HG03575 (cell line): ENCODE measurements around the gene FAM53B.
"Not testable (repeated sequence)": the region's sequence is repeated elsewhere in the genome, so short reads cannot be mapped to it uniquely, and the experiment has no call there.

Experiments used
- ATAC-seq: cut with Tn5 transposase; IDR thresholded peaks from one replicate; pipeline ENCODE4 v1.9.1; 2021; ENCODE audit not compliant: unreplicated experiment, insufficient number of reproducible peaks, low FRiP score; ENCODE audit errors: extremely low read depth

Gene FAM53B

GRCh38 chr10:124744102-124745050 lies at the start of gene FAM53B:
FAM53B (minus strand) TSS chr10:124744378; CDS start chr10:124706713, 37,665 bp downstream.
- ATAC-seq = no peak

DNA sequence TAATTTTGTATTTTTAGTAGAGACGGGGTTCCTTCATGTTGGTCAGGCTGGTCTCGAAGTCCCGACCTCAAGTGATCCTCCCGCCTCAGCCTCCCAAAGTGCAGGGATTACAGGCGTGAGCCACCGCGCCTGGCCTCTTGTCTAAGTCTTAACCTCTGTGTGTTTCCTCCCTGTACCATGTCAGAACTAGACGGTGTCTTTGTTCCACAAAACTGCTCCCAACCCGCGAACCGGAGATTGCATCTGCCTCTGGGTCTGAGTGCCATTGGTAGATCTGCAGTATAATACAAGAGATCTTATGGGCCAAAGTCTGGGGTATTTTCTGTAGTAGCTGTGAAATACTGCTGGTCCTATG lies 48.8 kb upstream of the FAM53B start:
- no peak for ATAC-seq

DNA sequence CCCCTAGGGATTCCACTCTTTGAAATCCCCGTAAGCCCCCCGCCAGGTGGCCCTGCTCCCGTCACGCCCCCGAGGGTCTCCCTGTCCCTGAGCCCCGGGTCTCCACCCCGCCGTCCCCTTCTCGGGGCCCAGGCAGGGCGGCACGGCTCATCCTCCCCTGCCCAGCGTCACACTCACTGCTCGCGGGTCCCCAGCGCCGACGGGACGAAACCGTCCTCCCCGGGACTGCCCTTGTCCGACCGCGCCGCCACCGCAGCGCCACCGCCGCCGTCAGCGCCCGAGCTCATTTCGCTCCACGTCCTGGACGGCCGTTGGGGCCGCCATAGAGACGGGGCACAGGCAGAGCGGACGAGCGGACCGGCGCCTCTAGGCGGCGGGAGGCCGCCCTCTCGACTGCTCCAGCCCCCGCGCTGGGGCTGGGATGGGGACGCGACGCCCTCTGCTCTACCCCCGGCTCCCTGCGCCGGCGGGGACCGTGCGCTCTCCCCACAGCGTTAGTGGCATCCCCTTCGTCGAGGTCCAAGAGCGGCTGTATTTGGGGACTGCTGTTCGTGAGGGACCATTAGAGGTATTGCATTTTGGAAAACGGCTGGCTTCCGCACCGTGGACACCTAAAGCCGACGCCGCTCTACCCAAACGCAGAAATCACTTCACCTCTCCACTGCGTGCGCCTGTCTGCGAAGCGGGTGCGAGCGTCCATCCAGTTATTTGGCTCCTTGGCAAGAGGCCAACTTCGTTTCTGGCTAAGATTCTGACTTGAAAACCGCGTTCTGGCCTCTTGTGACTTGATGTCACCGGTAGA lies 47.6 kb upstream of the FAM53B start, which contains the start of gene EEF1AKMT2:
EEF1AKMT2 (minus strand) TSS at position 341 of the 802 bp plus-strand sequence; CDS start at position 287, 54 bp downstream.
- peak; percentile 36 for ATAC-seq

- ATAC-seq = not testable (repeated sequence)
Observed at GRCh38 chr10:124782900-124783299, 38.7 kb upstream of the FAM53B start.

DNA sequence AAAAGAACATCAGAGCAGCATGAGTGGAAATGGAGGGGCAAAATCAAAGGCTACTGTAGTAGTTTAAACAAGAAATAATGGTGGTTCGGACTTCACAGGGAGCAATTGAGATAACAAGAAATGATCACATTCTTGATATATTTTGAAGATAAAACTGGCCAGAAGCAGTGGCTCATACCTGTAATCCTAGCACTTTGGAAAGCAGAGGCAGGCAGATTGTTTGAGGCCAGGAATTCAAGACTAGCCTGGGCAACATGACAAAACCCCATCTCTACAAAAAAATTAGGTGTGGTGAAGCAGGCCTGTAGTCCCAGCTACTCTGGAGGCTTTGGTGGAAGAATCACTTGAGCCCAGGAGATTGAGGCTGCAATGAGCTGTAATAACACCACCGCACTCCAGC lies 24.6 kb upstream of the FAM53B start:
- no peak for ATAC-seq

DNA sequence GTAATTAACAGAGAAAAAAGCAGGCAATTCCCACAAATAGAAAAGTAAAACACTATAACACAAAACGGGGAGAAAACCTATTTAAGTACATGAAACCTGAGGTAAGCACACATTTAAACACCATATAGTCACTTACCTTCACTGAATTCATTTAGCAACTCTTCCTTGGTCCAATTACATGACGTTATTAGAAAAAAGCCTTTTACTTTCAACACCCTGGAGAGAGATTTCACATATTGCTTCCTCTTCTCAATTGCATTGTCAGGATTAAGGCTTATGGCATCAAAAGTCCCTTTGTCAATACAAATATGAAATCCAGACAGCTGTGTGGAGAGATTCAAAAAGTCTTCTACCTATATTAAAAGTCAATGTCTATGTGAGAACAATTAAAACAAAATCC lies 21.1 kb upstream of the FAM53B start:
- no peak for ATAC-seq

DNA sequence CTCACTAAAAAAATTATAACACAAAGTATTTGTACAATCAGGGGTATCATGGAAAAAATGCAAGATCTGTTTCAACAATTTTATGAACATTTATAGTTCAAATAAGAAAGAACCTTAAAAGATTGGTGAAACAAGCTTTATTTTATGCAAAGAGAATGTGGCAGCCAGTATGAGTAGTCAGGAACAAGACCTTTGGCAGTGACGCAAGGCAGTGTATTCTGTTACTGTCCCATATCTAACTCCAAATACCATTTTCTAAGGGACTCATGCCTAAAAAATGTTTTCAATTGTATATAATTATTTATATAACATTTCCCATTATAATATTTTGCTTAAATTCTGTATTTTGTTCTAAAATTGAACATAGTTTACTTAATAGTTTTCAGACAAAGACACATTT lies 19.1 kb upstream of the FAM53B start:
- no peak for ATAC-seq

GRCh38 chr10:124762281-124762680 lies 18.1 kb upstream of the FAM53B start:
- ATAC-seq = no peak

GRCh38 chr10:124756156-124756903 lies 12.2 kb upstream of the FAM53B start:
- ATAC-seq = no peak

GRCh38 chr10:124755581-124755980 lies 11.4 kb upstream of the FAM53B start:
- no peak for ATAC-seq

DNA sequence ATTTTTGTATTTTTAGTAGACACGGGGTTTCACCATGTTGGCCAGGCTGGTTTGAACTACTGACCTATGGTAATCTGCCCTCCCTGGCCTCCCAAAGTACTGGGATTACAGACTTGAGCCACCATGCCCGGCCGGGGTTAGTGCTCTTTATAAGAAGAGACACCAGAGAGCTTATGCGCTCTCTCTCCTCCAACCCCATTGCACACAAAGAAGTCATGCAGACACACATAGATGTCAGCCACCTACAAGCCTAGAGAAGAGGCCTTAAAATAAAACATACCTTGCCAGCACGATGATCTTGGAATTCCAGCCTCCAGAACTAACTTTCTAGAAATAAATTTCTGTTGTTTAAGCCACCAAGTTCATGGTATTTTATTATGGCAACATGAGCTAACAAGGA lies 10.0 kb upstream of the FAM53B start:
- no peak for ATAC-seq

GRCh38 chr10:124748953-124749645 lies 4.9 kb upstream of the FAM53B start:
- ATAC-seq = no peak

- no peak for ATAC-seq
Observed at GRCh38 chr10:124748166-124748565, 4.0 kb upstream of the FAM53B start.

GRCh38 chr10:124747745-124748144 lies 3.6 kb upstream of the FAM53B start:
- ATAC-seq = no peak

DNA sequence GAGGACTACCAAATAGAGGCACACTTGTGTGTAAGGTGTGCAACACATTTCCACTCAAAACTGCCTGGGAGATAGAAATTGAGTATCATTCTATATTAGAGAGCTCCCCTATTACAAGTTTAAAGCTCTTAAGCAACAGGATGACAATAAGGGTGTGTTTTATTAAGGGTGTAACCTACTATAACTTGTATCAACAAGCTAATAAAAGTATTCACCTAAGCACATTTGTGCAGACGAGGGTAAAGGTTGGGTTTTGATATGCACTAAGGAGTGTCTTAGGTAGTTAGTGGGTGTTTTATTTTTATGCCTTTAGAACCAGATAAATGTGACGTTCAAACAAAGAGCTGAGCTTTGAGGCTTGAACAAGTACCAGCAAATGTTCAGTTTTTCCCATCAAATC lies 2.8 kb upstream of the FAM53B start:
- ATAC-seq = no peak

- ATAC-seq = not testable (repeated sequence)
Observed at GRCh38 chr10:124746447-124746846, 2.3 kb upstream of the FAM53B start.

DNA sequence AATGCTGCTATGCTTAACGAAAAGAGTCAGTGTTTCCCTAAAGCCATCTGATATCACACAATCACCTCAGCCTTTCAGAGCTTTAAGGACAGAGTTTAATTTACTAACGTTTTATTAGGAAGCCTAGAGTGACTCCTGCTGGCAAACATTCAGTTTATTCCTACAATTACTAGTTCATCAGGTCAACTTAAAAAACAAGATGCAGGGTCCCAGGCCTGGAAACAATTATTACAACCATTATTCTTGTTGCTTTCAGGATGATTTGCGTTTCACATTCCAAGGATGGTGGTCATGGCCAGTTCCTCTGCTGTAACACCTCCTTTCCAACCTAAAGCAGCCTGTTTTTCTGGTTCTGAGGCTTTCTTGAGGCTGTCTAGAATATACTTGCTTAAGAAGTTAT lies 1.5 kb upstream of the FAM53B start:
- ATAC-seq = no peak

DNA sequence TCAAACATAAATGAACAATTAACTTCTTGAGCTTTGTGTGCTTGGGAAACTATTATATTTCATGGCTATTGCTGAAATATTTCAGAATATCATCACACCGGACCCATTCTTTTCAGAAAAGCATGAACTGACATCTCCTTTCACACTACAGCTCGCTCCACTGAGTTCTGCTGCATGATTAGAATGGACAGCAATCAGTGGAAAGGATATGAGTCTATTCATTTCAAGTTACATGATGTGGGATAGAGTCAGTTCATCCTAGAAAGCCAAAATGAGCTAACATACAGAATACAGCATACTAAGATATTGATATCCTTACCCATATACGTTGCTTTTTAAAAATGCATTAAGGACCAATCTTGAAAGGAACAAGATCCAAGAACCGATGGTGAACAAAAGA lies 1.1 kb upstream of the FAM53B start:
- ATAC-seq = no peak
